GM19328 (cell line): ENCODE measurements around the gene ALG12.
A peak's percentile ranks its signal among the peaks of the same experiment; 100 is the strongest.

Experiments
- ATAC-seq: cut with Tn5 transposase; IDR thresholded peaks from one replicate; pipeline ENCODE4 v1.9.1; 2021; ENCODE audit warnings: mild to moderate bottlenecking, moderate library complexity; ENCODE audit not compliant: unreplicated experiment

Gene ALG12

DNA sequence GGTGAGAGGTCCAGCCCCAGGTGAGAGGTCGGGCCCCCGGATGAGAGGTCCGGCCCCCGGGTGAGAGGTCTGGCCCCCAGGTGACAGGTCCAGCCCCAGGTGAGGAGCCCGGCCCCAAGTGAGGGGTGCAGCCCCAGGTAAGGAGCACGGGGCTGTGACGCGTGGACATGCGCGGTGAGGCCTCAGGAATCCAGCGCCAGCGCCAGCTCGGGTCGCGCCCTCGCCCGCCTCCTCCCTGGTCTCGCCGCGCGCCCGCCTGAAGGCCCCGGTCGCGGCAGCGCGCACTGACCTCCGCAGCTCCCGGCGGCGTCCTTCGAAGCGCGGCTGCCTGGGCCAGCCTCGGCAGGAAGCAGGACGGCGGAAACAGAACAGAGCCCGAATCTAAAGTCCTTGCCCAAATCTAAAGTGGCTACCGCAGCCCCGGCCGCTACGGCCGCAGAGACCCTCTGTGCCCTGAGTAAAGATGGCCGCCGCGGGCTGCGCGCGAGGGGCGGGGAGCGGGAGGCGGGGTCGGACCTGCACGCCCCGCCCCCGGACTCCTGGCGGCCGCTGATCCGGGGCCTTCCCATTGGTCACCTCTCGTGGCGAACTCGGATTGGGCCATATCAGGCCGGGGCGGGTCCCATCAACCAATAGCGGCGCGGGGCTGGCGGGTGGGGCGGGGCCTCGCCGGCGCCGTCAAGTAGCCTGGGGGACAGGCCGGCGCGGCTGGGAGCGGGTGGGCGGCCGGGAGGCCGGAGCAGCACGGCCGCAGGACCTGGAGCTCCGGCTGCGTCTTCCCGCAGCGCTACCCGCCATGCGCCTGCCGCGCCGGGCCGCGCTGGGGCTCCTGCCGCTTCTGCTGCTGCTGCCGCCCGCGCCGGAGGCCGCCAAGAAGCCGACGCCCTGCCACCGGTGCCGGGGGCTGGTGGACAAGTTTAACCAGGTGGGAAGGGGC, at the start of gene ALG12, which contains the start of gene CRELD2:
ALG12 (minus strand) TSS at position 465 of the 937 bp plus-strand sequence. CDS start 4,673 bp downstream, outside the sequence.
CRELD2 (plus strand) TSS at position 661 of the 937 bp plus-strand sequence; CDS start at position 797, 136 bp downstream.
- ATAC-seq, result peak; percentile 89

DNA sequence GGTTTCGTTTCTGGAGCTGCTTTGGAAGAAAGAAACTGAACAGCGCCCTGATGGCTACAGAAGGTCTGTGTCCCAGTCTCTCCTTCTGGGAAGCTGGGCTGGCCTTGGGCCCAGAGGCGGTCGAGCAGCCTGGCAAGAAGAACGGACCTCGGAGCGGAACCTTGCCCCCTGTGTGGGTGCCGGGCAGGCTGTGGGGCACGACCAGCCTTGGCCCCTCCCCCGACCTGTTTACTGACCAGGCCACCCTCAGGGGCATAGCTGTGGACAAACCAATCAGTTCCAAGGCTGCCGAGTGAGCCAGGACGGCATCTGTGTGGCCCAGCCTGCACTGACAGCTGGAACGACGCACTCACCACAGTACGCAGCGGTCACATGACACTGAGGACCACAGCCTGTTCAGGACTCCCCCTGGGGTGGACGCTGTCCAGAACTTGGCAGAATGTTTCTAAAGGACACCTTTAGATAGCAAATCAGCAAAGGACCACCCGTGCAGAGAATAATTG, 49.5 kb upstream of the ALG12 start:
- no peak for ATAC-seq

DNA sequence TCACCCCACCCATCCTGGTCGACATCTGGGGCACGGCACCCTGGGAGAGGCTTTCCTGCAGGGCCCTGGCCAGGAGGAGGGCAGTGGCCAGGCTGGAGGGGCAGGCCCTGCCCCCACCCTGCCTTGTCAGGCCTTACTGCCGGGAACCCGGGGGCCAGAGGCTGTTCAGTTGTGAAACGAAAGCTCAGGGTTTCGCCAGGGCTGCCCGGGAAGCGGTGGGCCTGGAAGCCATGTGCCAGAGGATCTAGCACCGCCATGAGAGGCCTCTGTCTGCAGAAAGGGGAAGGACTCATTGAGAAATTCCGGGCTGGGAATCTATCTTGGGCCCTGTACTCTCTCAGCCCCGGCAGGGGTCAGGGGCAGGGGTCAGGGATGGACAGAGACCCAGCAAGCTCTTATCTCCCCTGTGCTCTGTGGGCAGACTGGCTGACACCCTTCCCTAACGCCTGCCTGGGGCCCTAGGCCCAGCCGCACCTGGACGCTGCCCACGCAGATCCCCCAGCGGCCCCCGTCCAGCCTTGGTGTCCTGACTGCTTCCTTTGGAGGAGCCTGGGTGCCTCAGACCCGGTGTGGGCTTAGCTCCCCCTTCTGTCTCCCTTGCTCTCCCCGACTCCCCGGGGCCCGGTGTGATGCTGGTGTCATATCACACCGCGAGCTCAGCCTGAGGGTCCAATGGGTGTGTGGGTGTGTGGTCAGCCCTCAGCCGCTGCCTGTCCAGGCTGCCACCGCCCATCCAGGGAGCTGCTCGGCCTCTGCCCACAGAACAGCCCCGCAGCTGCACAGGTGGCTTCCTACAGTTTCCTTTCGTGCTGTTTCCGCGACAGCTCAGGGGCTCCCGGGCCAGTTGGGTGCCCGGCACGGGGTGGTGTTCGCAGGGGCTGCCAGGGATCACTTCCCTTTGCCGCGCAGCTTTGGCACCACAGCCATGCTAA, 48.8 kb upstream of the ALG12 start:
- ATAC-seq, result no peak

DNA sequence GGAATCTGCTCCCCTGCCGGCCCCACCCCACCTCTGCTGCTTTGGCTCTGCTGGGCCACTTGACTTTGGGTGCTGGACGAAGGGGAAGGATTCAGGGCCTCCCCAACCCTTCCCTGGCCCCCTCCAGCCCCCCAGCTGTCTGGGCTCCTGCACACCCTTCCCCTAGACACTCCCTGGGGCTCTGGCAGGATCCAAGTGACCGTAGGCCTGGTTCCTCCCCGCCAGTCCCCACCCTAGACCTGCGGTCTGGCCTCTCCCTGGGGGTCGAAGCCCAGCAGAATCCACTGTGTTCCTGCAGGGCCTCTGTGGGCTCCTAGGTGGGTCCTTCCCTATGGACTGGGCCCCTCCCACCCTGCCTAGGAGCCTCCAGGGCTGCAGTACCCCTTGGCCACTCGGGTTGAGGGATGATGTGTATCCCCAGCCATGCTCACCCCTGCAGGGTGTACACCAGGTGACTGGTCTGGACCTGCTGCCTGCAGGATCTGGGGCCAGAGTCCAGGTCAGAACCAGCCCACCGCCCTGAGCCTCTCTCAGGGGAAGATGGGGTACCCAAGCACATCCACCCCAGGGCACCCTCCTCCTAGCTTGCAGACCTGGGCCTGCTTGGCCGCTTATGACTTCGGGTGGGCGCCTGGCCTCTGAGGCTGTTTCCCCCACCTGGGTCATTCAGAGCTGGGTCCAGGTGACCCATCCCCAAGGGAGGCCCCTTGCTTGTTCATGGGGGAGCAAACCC, 48.0 kb upstream of the ALG12 start:
- no peak for ATAC-seq

DNA sequence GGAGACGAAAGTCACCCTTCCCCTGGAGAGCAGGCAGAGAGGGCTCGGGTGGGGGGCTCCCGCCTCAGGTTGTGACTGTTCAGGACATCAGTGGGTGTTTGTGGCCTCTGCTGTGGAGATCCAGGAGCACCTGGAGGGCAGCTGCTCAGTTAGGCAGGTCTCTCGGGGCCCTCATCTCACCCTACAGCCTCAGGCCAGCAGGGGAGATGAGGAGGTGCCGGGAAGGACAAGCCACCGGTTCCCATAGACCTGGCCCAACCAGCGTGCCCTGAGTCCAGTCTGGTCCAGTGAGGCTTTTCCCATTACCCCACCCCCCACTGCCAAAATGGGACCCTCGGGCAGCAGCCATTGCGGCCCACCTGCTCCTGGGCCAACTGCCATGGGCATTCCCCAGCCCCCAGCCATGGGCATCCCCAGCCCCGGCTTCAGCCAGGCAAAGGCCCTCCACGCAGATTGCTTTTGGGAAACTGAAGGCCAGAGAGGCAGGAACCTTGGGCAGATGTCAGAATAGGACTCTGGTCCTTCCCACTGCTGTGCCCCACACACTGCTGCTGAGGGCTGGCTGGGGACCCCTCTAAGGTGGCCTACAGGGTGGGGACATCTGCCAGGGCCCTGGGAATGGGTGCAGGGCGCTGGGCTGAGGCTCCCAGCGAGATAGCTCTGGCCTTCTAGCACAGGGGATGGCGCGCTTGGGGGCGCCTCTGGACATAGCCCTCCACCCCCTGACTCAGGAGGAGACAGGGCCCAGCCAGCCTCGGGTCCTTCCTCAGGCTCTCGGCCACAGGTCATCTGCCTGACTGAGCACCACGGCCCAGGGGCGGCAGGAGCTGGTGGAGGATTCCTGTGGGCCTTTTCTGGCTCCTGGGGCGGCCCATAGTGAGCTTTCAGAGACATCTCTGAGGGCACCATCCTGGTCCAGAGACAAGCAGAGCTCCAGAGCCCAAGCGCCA, 47.1 kb upstream of the ALG12 start:
- ATAC-seq, result no peak

DNA sequence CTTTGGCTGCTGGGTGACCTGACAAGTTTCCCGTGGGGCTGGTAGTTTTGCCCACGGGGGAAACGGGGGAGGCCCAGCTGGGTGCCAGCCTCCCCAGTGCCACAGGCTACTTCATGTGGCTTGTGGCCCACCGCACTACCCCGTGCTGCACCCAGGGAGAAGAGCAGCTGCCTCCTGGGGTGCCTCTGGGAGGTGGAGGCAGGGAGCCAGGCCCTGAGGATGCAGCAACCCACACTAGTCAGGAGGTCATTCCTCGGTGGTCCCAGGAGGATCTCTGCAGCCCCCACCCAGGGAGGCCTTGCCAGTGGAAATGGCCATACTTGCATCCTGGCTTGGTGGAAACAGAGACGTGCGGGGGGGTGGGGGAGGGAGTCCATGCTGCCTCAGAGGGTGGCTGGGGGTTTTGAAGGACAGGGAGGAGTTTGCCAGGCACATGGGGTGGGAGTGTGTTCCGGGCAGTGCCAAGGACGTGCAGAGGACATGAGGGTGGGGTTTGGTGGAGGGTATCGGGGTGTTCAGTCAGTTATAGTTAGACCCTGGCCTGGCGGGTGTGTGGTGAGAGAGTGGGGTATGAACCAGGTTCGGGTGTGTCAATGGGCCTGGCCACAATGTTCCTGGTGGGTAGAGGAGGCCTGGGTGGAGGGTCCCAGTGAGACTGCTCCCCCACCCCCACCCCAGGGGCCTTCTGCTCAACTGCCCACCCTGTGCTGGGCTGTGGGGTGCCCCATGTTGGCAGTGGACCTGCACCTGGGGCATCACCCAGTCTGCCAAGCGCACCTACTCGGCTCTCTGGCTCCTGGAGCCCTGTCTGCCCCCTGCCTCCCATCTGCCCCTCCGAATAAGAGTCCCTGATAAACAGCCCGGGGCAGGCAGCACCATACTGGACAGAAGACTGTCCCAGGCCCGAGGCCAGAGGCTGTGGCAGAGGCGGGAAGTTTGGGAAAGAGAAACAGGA, 46.2 kb upstream of the ALG12 start:
- no peak for ATAC-seq

DNA sequence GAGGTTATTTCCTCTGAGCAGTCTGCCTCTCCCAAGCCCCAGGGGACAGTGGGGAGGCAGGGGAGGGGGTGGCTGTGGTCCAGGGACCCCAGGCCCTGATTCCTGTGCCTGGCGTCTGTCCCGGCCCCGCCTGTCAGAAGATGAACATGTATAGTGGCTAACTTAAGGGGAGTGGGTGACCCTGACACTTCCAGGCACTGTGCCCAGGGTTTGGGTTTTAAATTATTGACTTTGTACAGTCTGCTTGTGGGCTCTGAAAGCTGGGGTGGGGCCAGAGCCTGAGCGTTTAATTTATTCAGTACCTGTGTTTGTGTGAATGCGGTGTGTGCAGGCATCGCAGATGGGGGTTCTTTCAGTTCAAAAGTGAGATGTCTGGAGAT, 45.4 kb upstream of the ALG12 start:
- ATAC-seq, result no peak

DNA sequence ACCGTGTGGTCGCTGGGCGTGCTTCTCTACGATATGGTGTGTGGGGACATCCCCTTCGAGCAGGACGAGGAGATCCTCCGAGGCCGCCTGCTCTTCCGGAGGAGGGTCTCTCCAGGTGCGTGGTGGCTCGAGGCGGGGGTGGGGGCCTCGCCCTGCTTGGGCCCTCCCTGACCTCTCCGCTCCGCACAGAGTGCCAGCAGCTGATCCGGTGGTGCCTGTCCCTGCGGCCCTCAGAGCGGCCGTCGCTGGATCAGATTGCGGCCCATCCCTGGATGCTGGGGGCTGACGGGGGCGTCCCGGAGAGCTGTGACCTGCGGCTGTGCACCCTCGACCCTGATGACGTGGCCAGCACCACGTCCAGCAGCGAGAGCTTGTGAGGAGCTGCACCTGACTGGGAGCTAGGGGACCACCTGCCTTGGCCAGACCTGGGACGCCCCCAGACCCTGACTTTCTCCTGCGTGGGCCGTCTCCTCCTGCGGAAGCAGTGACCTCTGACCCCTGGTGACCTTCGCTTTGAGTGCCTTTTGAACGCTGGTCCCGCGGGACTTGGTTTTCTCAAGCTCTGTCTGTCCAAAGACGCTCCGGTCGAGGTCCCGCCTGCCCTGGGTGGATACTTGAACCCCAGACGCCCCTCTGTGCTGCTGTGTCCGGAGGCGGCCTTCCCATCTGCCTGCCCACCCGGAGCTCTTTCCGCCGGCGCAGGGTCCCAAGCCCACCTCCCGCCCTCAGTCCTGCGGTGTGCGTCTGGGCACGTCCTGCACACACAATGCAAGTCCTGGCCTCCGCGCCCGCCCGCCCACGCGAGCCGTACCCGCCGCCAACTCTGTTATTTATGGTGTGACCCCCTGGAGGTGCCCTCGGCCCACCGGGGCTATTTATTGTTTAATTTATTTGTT, 44.8 kb upstream of the ALG12 start:
- no peak for ATAC-seq

DNA sequence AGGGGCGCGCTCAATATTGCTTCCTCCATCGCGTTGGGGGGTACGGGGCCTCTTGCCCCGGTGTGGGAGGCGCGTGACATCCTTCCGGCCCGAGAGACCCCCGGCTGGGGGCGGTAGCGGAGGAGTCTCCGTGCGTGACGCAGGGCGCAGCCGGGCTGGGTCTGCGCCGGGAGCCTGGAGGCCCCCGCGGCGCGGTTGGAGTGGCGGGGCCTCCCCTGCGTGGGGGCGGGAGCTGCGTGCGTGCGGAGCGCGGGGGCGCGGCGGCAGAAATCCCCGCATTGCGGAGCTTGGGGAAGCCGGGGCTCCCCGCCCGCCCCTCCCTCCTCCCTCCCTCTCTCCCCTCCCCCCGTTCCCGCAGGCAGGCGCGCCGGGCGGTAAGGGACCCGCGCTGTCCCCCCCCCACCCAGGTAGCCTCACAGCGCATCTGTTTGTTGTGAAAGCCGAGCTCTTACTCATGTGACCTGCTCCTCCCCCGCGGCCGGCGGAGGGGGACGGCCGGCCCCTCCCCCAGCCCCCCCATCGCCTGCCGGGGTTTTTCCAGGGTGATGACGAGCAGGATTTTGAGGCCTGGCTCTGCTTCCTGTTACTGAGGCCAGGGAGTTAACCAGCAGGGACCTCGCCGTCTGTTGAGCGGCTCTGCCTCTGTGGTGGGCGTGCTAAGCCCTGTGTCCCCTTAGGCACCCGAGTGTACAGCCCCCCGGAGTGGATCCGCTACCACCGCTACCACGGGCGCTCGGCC, 43.9 kb upstream of the ALG12 start:
- ATAC-seq, result no peak

DNA sequence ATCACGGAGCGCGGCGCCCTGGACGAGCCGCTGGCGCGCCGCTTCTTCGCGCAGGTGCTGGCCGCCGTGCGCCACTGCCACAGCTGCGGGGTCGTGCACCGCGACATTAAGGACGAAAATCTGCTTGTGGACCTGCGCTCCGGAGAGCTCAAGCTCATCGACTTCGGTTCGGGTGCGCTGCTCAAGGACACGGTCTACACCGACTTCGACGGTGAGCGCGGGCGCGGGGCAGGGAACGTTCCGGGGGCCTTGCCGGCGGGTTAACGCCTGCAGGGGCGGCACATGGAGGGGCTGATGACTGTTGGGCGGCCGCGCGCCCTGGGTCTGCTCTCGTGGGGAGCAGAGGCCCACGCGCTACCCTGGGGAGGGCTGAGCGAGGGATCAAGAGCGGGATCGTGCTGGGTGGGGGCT, 43.4 kb upstream of the ALG12 start:
- ATAC-seq, result no peak

DNA sequence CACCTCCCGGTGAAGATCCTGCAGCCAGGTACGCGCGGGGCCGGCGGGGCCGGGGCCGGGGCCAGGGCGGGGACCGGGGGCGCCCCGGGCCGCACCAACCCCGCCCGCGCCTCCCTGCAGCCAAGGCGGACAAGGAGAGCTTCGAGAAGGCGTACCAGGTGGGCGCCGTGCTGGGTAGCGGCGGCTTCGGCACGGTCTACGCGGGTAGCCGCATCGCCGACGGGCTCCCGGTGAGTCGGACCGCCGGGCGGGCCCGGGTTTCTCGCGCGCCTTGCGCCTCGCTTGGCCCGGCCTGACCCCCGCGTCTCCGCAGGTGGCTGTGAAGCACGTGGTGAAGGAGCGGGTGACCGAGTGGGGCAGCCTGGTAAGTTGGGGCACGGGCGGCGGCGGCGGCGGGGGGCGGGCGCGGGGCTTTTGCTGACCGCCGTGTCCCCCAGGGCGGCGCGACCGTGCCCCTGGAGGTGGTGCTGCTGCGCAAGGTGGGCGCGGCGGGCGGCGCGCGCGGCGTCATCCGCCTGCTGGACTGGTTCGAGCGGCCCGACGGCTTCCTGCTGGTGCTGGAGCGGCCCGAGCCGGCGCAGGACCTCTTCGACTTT, 42.9 kb upstream of the ALG12 start:
- ATAC-seq, result no peak

DNA sequence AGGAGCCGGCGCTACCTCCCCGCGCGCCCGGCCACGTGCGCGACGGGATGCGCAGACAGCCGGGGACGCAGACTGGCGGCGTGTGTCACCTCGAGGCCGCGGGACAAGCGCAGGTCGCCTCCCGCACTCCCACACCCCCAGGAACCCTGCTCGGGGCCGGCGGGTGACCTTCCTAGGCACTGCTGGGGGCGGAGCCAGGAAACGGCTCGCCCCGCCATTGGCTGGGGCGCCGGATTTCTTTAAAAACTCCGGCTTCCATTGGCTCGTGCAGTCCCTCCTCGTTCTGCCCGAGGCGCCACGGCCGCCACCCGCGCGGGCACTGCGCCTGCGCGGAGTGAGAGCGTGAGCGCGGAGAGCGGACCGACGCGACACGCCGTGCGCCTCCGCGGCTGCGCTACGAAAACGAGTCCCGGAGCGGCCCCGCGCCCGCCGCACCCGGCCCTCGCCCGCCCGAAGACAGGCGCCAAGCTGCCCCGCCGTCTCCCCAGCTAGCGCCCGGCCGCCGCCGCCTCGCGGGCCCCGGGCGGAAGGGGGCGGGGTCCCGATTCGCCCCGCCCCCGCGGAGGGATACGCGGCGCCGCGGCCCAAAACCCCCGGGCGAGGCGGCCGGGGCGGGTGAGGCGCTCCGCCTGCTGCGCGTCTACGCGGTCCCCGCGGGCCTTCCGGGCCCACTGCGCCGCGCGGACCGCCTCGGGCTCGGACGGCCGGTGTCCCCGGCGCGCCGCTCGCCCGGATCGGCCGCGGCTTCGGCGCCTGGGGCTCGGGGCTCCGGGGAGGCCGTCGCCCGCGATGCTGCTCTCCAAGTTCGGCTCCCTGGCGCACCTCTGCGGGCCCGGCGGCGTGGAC, 42.1 kb upstream of the ALG12 start, which contains the start of gene PIM3:
PIM3 (plus strand) TSS at position 614 of the 846 bp plus-strand sequence; CDS start at position 790, 176 bp downstream.
- ATAC-seq, result peak; percentile 72

DNA sequence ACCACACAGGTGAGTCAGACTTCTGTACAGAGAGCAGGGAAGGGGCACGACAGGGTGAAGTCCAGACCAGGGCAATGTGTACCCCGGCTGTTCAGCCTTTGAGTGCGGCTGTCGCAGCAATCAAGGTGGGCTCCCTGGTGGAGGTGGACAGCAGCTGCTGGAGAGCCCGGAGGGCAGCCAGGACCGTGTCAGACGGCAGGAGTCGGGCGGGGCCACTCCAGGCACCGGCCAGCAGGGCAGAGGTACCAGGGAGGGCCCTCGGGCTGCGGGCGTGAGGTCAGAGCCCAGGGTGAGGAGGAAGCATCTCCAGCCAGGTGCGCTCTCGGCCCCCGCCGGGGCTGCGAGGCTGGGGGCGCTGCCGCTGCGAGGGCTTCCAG, 41.5 kb upstream of the ALG12 start:
- ATAC-seq, result no peak

DNA sequence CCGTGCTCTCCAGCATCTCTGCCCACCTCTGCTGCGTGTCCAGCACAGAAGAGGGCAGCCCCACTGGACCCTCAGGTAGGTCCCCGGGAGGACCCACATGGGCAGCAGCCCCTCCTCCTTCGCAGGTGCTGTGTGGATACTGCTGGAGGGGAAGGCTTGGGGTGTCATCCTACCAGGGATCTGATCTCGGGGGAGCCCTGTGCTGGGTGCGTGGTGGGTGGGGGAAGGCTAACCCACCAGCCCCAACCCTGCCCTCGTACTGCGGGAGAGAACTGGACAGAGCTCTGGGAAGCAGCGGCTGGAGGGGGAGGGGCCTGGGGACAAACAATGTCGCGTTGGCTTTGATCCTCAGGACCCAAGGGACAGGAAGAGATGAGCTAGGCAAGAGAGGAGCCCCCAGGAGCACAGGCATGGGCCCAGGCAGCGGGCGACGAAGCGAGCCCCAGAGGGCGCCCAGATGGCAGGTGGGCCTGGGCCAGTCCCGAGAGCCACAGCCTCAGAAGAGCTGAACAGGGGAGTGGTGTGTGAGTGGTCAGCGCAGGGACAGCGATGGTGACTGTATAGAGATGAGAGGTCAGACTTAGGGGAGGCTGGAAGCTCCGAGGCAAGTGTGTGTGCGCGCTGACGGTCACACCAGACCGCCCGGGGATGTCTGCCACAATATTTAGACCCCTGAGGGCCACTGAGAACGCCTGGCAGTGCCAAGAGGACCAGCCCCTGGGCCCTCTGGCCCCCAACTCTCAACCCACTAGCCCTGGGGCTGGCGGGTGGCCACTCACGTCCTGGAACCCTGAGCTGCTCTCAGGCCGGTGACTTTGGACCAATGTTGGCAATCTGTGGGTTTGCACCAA, 40.9 kb upstream of the ALG12 start:
- no peak for ATAC-seq
